HCT116 (cell line): Measurements from ENCODE around the gene WASF2. TPM values are rescaled to one million over a fixed set of nuclear protein-coding genes. Genes with fewer than 3 reads are reported as not detected.

Source experiments
- ATAC-seq: fragments of 200-7000 bp; cut with Tn5 transposase; 2 replicates; pipeline ENCODE4 v1.9.1; 2020; ENCODE audit warnings: mild to moderate bottlenecking, moderate library complexity
- BruUV-seq: library from RNA; stranded (reverse); fragments of 400-500 nt; replicated peaks from 2 replicates; lab custom pipeline; 2021; lab: Mats Ljungman, UMichigan
- CTCF ChIA-PET: fragments of 300-600 bp; sonication (Branson Sonifier 250); formaldehyde crosslinking; loops from one replicate; lab custom pipeline; 2021; ENCODE audit warnings: antibody characterized with exemption; lab: Charles Lee
- POLR2A ChIA-PET: fragments of 300-600, 350-600 bp; sonication (Branson Sonifier 250); formaldehyde crosslinking; loops from one replicate; lab custom pipeline; 2021; ENCODE audit warnings: antibody characterized with exemption; lab: Charles Lee
- RAD21 ChIA-PET, 2 experiments: fragments of 300-600 bp; sonication (Branson Sonifier 250); formaldehyde crosslinking; loops; one replicate each; lab custom pipeline; 2023; ENCODE audit warnings: low total read pairs in 2 of 2; ENCODE audit not compliant: uncharacterized antibody in 2 of 2, unreplicated experiment in 2 of 2, low non-redundant PET in 1 of 2; lab: Charles Lee
- DNase-seq: peaks from one replicate; pipeline ENCODE4 v3.0.0-alpha.2; 2010; ENCODE audit warnings: low read depth, low spot score
- H2AFZ ChIP-seq: fragments of 200-600 bp; shearing (Covaris generic), sonication (generic); 2 replicates; pipeline ENCODE4 v1.6.1; 2017; ENCODE audit warnings: low read depth, mixed run types, mixed read lengths, antibody characterized with exemption, low read length; ENCODE audit not compliant: poor library complexity, severe bottlenecking
- H3K27ac ChIP-seq: 2 replicates; pipeline ENCODE4 v1.5.1; 2012; ENCODE audit warnings: low read depth, low read length
- H3K27me3 ChIP-seq: fragments of 200-600 bp; sonication (generic); 2 replicates; pipeline ENCODE4 v1.6.1; 2016; ENCODE audit warnings: mixed run types, low read length, mixed read lengths; ENCODE audit not compliant: insufficient read depth
- H3K36me3 ChIP-seq, 2 experiments: fragments of 200-500 bp in 1 of 2; fragments of 200-600 bp in 1 of 2; sonication (Bioruptor generic) in 1 of 2; sonication (generic) in 1 of 2; 2 replicates each; pipeline versions ENCODE4 v1.5.1 to v1.6.1; 2014 to 2016; ENCODE audit warnings: low read length in 2 of 2, inconsistent platforms in 1 of 2, mixed read lengths in 1 of 2, mixed run types in 1 of 2; ENCODE audit not compliant: insufficient read depth in 2 of 2, control insufficient read depth in 1 of 2
- H3K4me1 ChIP-seq, 2 experiments: fragments of 200-600 bp in 1 of 2; sonication (generic) in 1 of 2; 2 replicates each; pipeline versions ENCODE4 v1.5.1 to v1.6.1; 2012 to 2017; ENCODE audit warnings: low read length in 2 of 2, inconsistent platforms in 1 of 2, mild to moderate bottlenecking in 1 of 2, mixed read lengths in 1 of 2, mixed run types in 1 of 2, moderate library complexity in 1 of 2; ENCODE audit not compliant: insufficient read depth in 2 of 2, control insufficient read depth in 1 of 2
- H3K4me2 ChIP-seq: fragments of 200-600 bp; sonication (generic); 2 replicates; pipeline ENCODE4 v1.6.1; 2017; ENCODE audit warnings: mixed run types, low read length, mixed read lengths
- H3K4me3 ChIP-seq, 2 experiments: fragments of 200-600 bp in 1 of 2; sonication (generic) in 1 of 2; replicated peaks in 1 of 2; 2 replicates each; pipeline ENCODE4 v1.5.1; 2011 to 2016; ENCODE audit warnings: low read length in 2 of 2, control low read depth in 1 of 2, low read depth in 1 of 2, mild to moderate bottlenecking in 1 of 2, mixed read lengths in 1 of 2, mixed run types in 1 of 2
- H3K79me2 ChIP-seq: fragments of 200-600 bp; sonication (generic); 2 replicates; pipeline ENCODE4 v1.6.1; 2017; ENCODE audit warnings: mild to moderate bottlenecking, mixed run types, low read length, moderate library complexity, mixed read lengths; ENCODE audit not compliant: insufficient read depth
- H3K9ac ChIP-seq: fragments of 200-600 bp; sonication (generic); 2 replicates; pipeline ENCODE4 v1.6.1; 2016; ENCODE audit warnings: low read length, mixed read lengths
- H3K9me2 ChIP-seq: fragments of 200-600 bp; sonication (generic), shearing (Covaris generic); 2 replicates; pipeline ENCODE4 v1.6.1; 2017; ENCODE audit warnings: mixed run types, mild to moderate bottlenecking, moderate library complexity; ENCODE audit not compliant: insufficient read depth
- H3K9me3 ChIP-seq, 2 experiments: fragments of 200-500 bp in 1 of 2; fragments of 200-600 bp in 1 of 2; sonication (Bioruptor generic) in 1 of 2; sonication (generic) in 1 of 2; 2 replicates each; pipeline ENCODE4 v1.6.1; 2014 to 2017; ENCODE audit warnings: low read length in 2 of 2, mixed read lengths in 2 of 2, inconsistent platforms in 1 of 2, low read depth in 1 of 2, mild to moderate bottlenecking in 1 of 2, mixed run types in 1 of 2, moderate library complexity in 1 of 2; ENCODE audit not compliant: control insufficient read depth in 1 of 2, insufficient read depth in 1 of 2
- H4K20me1 ChIP-seq: fragments of 200-600 bp; sonication (generic), shearing (Covaris generic); 2 replicates; pipeline ENCODE4 v1.6.1; 2017; ENCODE audit warnings: mixed run types, mild to moderate bottlenecking, moderate library complexity; ENCODE audit not compliant: insufficient read depth
- CBX3 ChIP-seq: IDR thresholded peaks from 2 replicates; pipeline ENCODE4 v1.6.1; 2012; ENCODE audit warnings: low read depth
- CEBPB ChIP-seq: IDR thresholded peaks from 2 replicates; pipeline ENCODE4 v1.6.1; 2012; ENCODE audit warnings: low read depth
- CTCF ChIP-seq, 3 experiments: fragments of 200-600 bp in 1 of 3; sonication (generic) in 1 of 3; IDR thresholded peaks in 2 of 3; conservative IDR thresholded peaks in 1 of 3; 2 replicates each; pipeline ENCODE4 v1.5.1; 2012 to 2017; ENCODE audit warnings: low read depth in 2 of 3, low read length in 2 of 3, antibody characterized with exemption in 1 of 3, borderline replicate concordance in 1 of 3, control low read depth in 1 of 3, mild to moderate bottlenecking in 1 of 3, mixed read lengths in 1 of 3, mixed run types in 1 of 3, moderate library complexity in 1 of 3; ENCODE audit not compliant: insufficient read depth in 1 of 3
- EGR1 ChIP-seq: IDR thresholded peaks from 2 replicates; pipeline ENCODE4 v1.6.1; 2012; ENCODE audit warnings: low read depth
- ELF1 ChIP-seq: IDR thresholded peaks from 2 replicates; pipeline ENCODE4 v1.6.1; 2012; ENCODE audit warnings: low read depth, borderline replicate concordance
- EZH2 ChIP-seq: fragments of 200-600 bp; sonication (generic); IDR thresholded peaks from 2 replicates; pipeline ENCODE4 v1.6.1; 2017; ENCODE audit warnings: antibody characterized with exemption, mixed run types
- EZH2phosphoT487 ChIP-seq: fragments of 200-600 bp; IDR thresholded peaks from 2 replicates; pipeline ENCODE4 v1.6.1; 2018; ENCODE audit warnings: antibody characterized with exemption, borderline replicate concordance
- FOSL1 ChIP-seq: IDR thresholded peaks from 2 replicates; pipeline ENCODE4 v1.6.1; 2012; ENCODE audit warnings: low read depth
- MAX ChIP-seq: IDR thresholded peaks from 2 replicates; pipeline ENCODE4 v1.6.1; 2012
- POLR2AphosphoS5 ChIP-seq: IDR thresholded peaks from 2 replicates; pipeline ENCODE4 v1.6.1; 2011; ENCODE audit warnings: mild to moderate bottlenecking, low read depth, low read length, moderate library complexity
- RAD21 ChIP-seq: IDR thresholded peaks from 2 replicates; pipeline ENCODE4 v1.6.1; 2012; ENCODE audit warnings: low read depth, mild to moderate bottlenecking
- SIN3A ChIP-seq: IDR thresholded peaks from 2 replicates; pipeline ENCODE4 v1.6.1; 2012; ENCODE audit warnings: low read depth
- SP1 ChIP-seq: IDR thresholded peaks from 2 replicates; pipeline ENCODE4 v1.6.1; 2012; ENCODE audit warnings: low read depth
- SRF ChIP-seq: IDR thresholded peaks from 2 replicates; pipeline ENCODE4 v1.6.1; 2012; ENCODE audit warnings: low read depth
- TCF7L2 ChIP-seq: IDR thresholded peaks from 2 replicates; pipeline ENCODE4 v1.7.0; 2011; ENCODE audit warnings: borderline replicate concordance, inconsistent platforms; ENCODE audit not compliant: insufficient read depth, insufficient read length; ENCODE audit errors: extremely low read depth
- ZFX ChIP-seq: fragments of 450-650 bp; IDR thresholded peaks from 2 replicates; pipeline ENCODE4 v1.6.1; 2017
- ZNF274 ChIP-seq: fragments of 200-500 bp; sonication (Bioruptor generic); IDR thresholded peaks from 2 replicates; pipeline ENCODE4 v1.6.1; 2014; ENCODE audit warnings: mild to moderate bottlenecking, low read depth, low read length, inconsistent platforms
- intact Hi-C: fragments of 100-400 bp; cut with micrococcal nuclease; formaldehyde crosslinking; loops from 2 replicates; pipeline ENCODE4 v1.10.0; 2022
- total RNA-seq: library from RNA; stranded (reverse); gene quantifications from one replicate; pipeline ENCODE4 v1.2.1, GENCODE V29; 2021; ENCODE audit not compliant: unreplicated experiment

Gene WASF2
- total RNA-seq, 1 experiment from 2014 or later, result 111 TPM

GRCh38 chr1:27504588-27505419 lies 14.8 kb upstream of the WASF2 start:
- intact Hi-C loops, result no loop called here
- Histone ChIP-seq H3K27me3 (no peaks in the 10 kb centered on the region), H3K9me3 (no peaks in the 10 kb centered on the region), H3K4me3 (no peak overlapping the region), H4K20me1 (no peaks in the 10 kb centered on the region), H3K4me2 (no peak overlapping the region), H3K9me2 (no peaks in the 10 kb centered on the region), H3K4me1 (peaks cover 7 to 32% of the 10 kb centered on the region in 2 experiments; a peak in 3 of 4 replicates), H2AFZ (no peak overlapping the region), H3K9ac (no peak overlapping the region), H3K36me3 (no peaks in the 10 kb centered on the region), H3K79me2 (no peaks in the 10 kb centered on the region), H3K27ac (no peak overlapping the region; the same call in 1 of the 2 replicates)
- ATAC-seq, result no peak
- no peak for DNase-seq
- TF ChIP-seq CBX3, result no peak
- TF ChIP-seq ZFX, result no peak
- no peak for TF ChIP-seq EZH2
- no peak for TF ChIP-seq SRF
- TF ChIP-seq SIN3A, result no peak
- TF ChIP-seq CTCF (IDR thresholded peaks at IDR 0.05 in 2 of 3, conservative IDR thresholded peaks at IDR 0.05 in 1 of 3; ENCODE audit: borderline replicate concordance in 1 of 3, insufficient read depth in 1 of 3, low read depth in 2 of 3, low read length in 2 of 3), result no peak
- TF ChIP-seq ELF1, result no peak
- no peak for TF ChIP-seq MAX
- TF ChIP-seq FOSL1, result no peak
- TF ChIP-seq SP1, result no peak
- no peak for TF ChIP-seq TCF7L2
- no peak for TF ChIP-seq RAD21
- no peak for TF ChIP-seq EGR1
- no peak for TF ChIP-seq ZNF274
- no peak for TF ChIP-seq CEBPB
- TF ChIP-seq EZH2phosphoT487, result no peak
- no peak for TF ChIP-seq POLR2AphosphoS5
- CTCF ChIA-PET, result interaction anchor here (0.6 kb wide), 1 partner anchor 10 kb away, joined by 3 read pairs; no protein-coding TSS in a partner anchor
- RAD21 ChIA-PET, result no interaction called here
- POLR2A ChIA-PET, result no interaction called here
- BruUV-seq, result no TSS peak
